Measurements from ENCODE around the gene TNFRSF14. TPM values are rescaled to one million over a fixed set of nuclear protein-coding genes. Genes with fewer than 3 reads are reported as not detected.
A peak's percentile ranks its signal among the peaks of the same experiment; 100 is the strongest.

Gene TNFRSF14
- total and polyA plus RNA-seq, 2 experiments from 2014 or later = 0.24 to 0.75 TPM

DNA sequence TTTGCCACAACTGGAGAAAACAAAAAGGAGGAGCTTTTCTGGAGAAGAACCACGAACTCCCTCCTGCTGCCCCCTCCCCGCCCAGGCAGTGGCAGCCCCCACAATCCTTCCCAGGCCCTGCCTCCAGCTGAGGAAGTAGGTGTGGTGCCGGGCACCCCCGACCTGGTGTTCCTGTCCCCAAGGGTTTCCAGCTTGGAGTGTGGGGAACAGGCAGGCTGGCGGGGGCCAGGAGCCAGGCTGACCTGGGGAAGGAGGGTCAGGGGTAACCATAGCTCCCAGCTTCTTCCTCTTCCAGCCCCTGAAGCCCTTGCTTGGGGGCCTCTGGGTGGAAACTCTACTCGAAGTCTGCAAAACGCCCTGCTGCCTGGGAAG lies 21.9 kb upstream of the TNFRSF14 start:
- Histone ChIP-seq H3K27ac (no peak overlapping the region), H3K4me1 (ENCODE audit: low read depth) (no peaks in the 10 kb centered on the region), H3K36me3 (no peaks in the 10 kb centered on the region), H3K27me3 (peaks cover 93% of the 10 kb centered on the region), H3K9me3 (ENCODE audit: low read depth) (no peaks in the 10 kb centered on the region), H3K4me3 (no peak overlapping the region)
- TF ChIP-seq, protein P1, sequence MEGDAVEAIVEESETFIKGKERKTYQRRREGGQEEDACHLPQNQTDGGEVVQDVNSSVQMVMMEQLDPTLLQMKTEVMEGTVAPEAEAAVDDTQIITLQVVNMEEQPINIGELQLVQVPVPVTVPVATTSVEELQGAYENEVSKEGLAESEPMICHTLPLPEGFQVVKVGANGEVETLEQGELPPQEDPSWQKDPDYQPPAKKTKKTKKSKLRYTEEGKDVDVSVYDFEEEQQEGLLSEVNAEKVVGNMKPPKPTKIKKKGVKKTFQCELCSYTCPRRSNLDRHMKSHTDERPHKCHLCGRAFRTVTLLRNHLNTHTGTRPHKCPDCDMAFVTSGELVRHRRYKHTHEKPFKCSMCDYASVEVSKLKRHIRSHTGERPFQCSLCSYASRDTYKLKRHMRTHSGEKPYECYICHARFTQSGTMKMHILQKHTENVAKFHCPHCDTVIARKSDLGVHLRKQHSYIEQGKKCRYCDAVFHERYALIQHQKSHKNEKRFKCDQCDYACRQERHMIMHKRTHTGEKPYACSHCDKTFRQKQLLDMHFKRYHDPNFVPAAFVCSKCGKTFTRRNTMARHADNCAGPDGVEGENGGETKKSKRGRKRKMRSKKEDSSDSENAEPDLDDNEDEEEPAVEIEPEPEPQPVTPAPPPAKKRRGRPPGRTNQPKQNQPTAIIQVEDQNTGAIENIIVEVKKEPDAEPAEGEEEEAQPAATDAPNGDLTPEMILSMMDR (IDR thresholded peaks at IDR 0.05; ENCODE audit: low read depth, low read length) = no peak
- no peak for DNase-seq (ENCODE audit: low read depth in 1 of 2, low spot score in 1 of 2)

DNA sequence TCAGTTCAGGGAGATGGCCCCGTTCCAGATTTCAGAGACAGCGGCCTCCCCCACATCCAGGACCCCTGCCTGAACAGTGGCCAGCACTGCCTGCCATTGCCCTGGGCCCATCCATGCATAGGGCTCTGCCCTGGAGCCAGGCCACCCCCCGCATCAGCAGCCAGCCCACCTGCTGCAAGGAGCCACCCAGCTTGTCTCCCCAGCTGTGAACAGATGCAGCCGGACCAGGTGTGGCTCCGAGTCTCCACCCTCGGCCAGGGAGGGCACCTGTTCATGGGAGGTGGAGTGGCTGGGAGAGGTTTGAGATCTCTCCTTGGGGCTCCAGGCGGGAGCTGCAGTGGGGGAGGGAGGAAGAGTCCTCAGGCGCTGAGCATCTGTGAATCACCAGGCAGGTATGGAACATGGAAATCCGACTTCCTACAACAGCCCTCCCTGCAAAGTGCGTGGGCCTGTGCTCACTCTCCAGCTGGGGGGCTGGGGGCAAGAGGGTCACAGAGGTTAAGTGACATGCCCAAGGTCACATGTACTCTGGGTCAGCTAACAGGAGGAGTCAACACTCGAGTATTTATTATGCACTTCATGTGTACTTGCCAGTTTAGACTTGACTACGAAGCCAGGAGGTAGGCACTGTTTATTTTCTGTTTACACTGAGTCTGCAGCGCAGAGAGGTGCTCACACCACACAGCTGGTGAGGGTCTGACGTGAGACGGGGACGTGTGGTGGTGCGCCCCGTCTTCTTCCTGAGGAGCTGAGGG lies 21.3 kb upstream of the TNFRSF14 start:
- Histone ChIP-seq H3K4me3 (no peak overlapping the region), H3K27me3 (peaks cover 89% of the 10 kb centered on the region), H3K4me1 (ENCODE audit: low read depth) (no peaks in the 10 kb centered on the region), H3K36me3 (no peaks in the 10 kb centered on the region), H3K27ac (no peak overlapping the region), H3K9me3 (ENCODE audit: low read depth) (no peaks in the 10 kb centered on the region)
- TF ChIP-seq, protein P1 (IDR thresholded peaks at IDR 0.05; ENCODE audit: low read depth, low read length) = no peak
- peak in 1 of 2 donors; percentile 35 for DNase-seq (ENCODE audit: low read depth in 1 of 2, low spot score in 1 of 2)

DNA sequence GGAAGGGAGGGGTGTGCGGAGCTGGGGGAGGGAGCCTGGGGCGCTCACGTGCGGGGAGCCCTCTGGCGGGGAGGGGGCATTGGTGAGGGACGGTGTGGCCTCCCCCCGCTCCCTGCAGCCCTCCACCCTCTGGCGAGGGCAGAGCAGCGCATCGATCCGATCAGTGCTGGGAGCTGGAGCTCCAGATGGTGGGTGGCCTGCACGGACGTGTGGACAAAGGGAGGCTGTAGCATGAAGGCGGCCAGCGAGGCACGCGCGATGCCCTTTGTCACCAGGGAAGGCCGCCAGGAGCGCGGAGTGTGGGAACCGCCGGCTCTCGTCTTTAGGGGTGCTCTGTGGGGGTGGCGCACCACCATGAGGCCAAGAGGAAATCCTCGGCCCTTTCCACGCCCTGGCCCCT lies 20.7 kb upstream of the TNFRSF14 start:
- peaks cover 87% of the 10 kb centered on the region for H3K27me3 ChIP-seq
- TF ChIP-seq, protein P1 (IDR thresholded peaks at IDR 0.05; ENCODE audit: low read depth, low read length) = no peak
- H3K36me3 ChIP-seq = no peaks in the 10 kb centered on the region
- H3K4me3 ChIP-seq = no peak overlapping the region
- H3K27ac ChIP-seq = no peak overlapping the region
- DNase-seq (ENCODE audit: low read depth in 1 of 2, low spot score in 1 of 2) = no peak
- H3K4me1 ChIP-seq (ENCODE audit: low read depth) = no peaks in the 10 kb centered on the region
- no peaks in the 10 kb centered on the region for H3K9me3 ChIP-seq (ENCODE audit: low read depth)

DNA sequence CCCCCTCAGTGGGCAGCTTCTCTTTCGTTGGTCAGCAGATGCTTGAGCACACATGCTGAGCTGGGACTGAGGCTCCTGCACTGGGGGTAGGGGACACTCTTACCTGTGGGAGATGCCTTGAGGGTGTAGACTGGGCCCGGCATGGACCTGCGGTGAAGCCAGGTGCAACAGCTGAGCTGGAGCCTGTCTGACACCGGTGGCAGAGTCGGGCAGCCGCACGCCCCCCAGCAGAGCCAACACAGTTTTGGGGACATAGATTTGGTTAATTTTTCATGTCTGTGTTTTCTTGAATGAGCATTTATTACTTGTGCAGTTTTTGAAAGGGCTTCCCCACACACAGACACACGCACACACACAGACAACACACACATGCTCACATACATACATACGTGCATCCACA lies 20.2 kb upstream of the TNFRSF14 start:
- DNase-seq (ENCODE audit: low read depth in 1 of 2, low spot score in 1 of 2) = no peak
- TF ChIP-seq, protein P1 (IDR thresholded peaks at IDR 0.05; ENCODE audit: low read depth, low read length) = no peak
- Histone ChIP-seq H3K27ac (no peak overlapping the region), H3K9me3 (ENCODE audit: low read depth) (no peaks in the 10 kb centered on the region), H3K4me3 (no peak overlapping the region), H3K36me3 (no peaks in the 10 kb centered on the region), H3K27me3 (peaks cover 87% of the 10 kb centered on the region), H3K4me1 (ENCODE audit: low read depth) (no peaks in the 10 kb centered on the region)

DNA sequence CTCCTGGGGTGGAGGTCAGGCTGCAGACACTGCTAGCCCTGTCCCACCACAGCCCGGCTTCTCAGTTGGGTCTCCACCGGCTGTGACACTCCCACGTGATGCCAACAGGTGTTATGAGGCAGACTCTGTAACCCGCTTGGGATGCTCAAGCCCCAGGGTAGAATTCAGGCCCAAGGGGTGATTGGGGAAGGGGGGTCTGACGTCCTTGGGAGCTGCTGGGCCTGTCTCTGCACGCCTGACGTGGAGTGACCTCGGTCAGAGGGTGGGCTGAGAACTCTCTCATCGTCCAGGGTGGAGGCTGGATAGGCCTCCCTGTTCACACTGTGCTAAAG lies 18.4 kb upstream of the TNFRSF14 start:
- H3K36me3 ChIP-seq = no peaks in the 10 kb centered on the region
- H3K4me1 ChIP-seq (ENCODE audit: low read depth) = no peaks in the 10 kb centered on the region
- H3K4me3 ChIP-seq = no peak overlapping the region
- peaks cover 71% of the 10 kb centered on the region for H3K27me3 ChIP-seq
- no peaks in the 10 kb centered on the region for H3K9me3 ChIP-seq (ENCODE audit: low read depth)
- TF ChIP-seq, protein P1 (IDR thresholded peaks at IDR 0.05; ENCODE audit: low read depth, low read length) = no peak
- no peak for DNase-seq (ENCODE audit: low read depth in 1 of 2, low spot score in 1 of 2)
- no peak overlapping the region for H3K27ac ChIP-seq
